Endodermal cell (in vitro differentiated cells): ENCODE measurements around the gene SMAGP. TPM values are rescaled to one million over a fixed set of nuclear protein-coding genes. Genes with fewer than 3 reads are reported as not detected.

Source experiments
- DNase-seq: peaks from one replicate; pipeline ENCODE4 v3.0.0-alpha.2; 2017
- H3K27ac ChIP-seq: 2 replicates; pipeline ENCODE4 v1.5.1; 2013; ENCODE audit warnings: mild to moderate bottlenecking, low read depth, low read length, moderate library complexity
- H3K27me3 ChIP-seq: 2 replicates; pipeline ENCODE4 v1.6.1; 2013; ENCODE audit warnings: mild to moderate bottlenecking, low read length, moderate library complexity; ENCODE audit not compliant: insufficient read depth, control insufficient read depth, poor library complexity, severe bottlenecking
- H3K36me3 ChIP-seq: 2 replicates; pipeline ENCODE4 v1.7.0; 2013; ENCODE audit warnings: mild to moderate bottlenecking, low read length, moderate library complexity; ENCODE audit not compliant: control insufficient read depth, insufficient read depth
- H3K4me1 ChIP-seq: one replicate; pipeline ENCODE4 v1.7.0; 2013; ENCODE audit warnings: low read length; ENCODE audit not compliant: control insufficient read depth, insufficient read depth
- H3K4me3 ChIP-seq: 2 replicates; pipeline ENCODE4 v1.5.1; 2013; ENCODE audit warnings: mild to moderate bottlenecking, low read length, moderate library complexity
- H3K9ac ChIP-seq: 2 replicates; pipeline ENCODE4 v1.6.1; 2013; ENCODE audit warnings: mild to moderate bottlenecking, low read length, moderate library complexity; ENCODE audit not compliant: poor library complexity, severe bottlenecking; ENCODE audit errors: extremely low read depth
- H3K9me3 ChIP-seq: 2 replicates; pipeline ENCODE4 v1.6.1; 2013; ENCODE audit warnings: mild to moderate bottlenecking, low read length, moderate library complexity; ENCODE audit not compliant: control insufficient read depth
- H3K27ac Mint-ChIP-seq: 2 replicates; pipeline ENCODE4 v1.8.0; 2020; ENCODE audit warnings: mixed read lengths
- H3K27me3 Mint-ChIP-seq: 2 replicates; pipeline ENCODE4 v1.8.0; 2021; ENCODE audit warnings: mild to moderate bottlenecking, mixed read lengths; ENCODE audit not compliant: insufficient read depth
- H3K36me3 Mint-ChIP-seq: 2 replicates; pipeline ENCODE4 v1.8.0; 2020; ENCODE audit warnings: low read depth, mixed read lengths
- H3K4me1 Mint-ChIP-seq: 2 replicates; pipeline ENCODE4 v1.8.0; 2020; ENCODE audit warnings: mixed read lengths
- H3K4me3 Mint-ChIP-seq: 2 replicates; pipeline ENCODE4 v1.8.0; 2020; ENCODE audit warnings: mild to moderate bottlenecking, moderate library complexity, mixed read lengths
- H3K9me3 Mint-ChIP-seq: 2 replicates; pipeline ENCODE4 v1.8.0; 2020; ENCODE audit warnings: mild to moderate bottlenecking, mixed read lengths
- WGBS, 2 experiments: methylation state at CpG; one replicate each; pipeline versions ENCODE4 v1.1.5 to v1.1.7; 2013; ENCODE audit warnings: missing lambda C conversion rate in 2 of 2, mixed read lengths in 1 of 2; ENCODE audit not compliant: insufficient coverage in 1 of 2, insufficient read length in 1 of 2; 5-methylcytosine and 5-hydroxymethylcytosine counted together
- total RNA-seq, 2 donors: library from RNA; stranded (reverse); fragmentation: NEBNext Ultra II Directional in 1 of 2; extraction: Animal tissue kit (Norgen Biotek cat#: 25700) in 1 of 2; gene quantifications; 2 replicates in 1 of 2; 3 replicates in 1 of 2; pipeline ENCODE4 v1.2.1, GENCODE V29; 2021
- TF ChIP-seq, protein P1 (sequence below): fragments of 200-600 bp; sonication (generic); conservative IDR thresholded peaks from 2 replicates; pipeline ENCODE4 v1.5.0; 2021; ENCODE audit warnings: antibody characterized with exemption, mild to moderate bottlenecking

SMAGP gene
- total RNA-seq, 2 donors from 2014 or later, result 43.5 to 61.2 TPM

DNA sequence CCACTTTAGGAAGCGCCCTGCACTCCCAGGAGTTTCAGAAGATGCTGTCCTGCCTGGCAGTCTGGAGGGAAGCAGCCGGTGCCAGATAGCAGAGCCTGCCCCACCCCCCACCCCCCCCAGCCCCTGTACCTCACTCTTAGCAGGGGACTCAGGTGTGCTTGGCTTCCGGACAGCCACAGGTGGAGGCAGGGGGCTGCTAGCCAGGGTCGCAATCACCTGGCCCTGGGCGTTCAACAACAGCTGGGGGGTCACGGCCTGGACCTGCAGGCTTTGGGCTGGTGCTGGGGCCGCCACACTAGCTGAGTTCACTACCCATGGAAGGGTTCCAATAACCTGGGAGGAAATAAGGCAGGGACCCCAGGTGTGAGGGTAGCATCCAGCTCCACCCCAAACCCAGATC lies 74.4 kb downstream of the SMAGP start:
- Histone ChIP-seq H3K36me3 (no peaks in the 10 kb centered on the region), H3K4me1 (no peaks in the 10 kb centered on the region), H3K9me3 (no peaks in the 10 kb centered on the region), H3K27me3 (no peaks in the 10 kb centered on the region), H3K4me3 (no peak overlapping the region), H3K9ac (no peak overlapping the region), H3K27ac (no peak overlapping the region)
- Mint-ChIP-seq H3K4me3 (no peak overlapping the region), H3K4me1 (no peaks in the 10 kb centered on the region), H3K27me3 (no peaks in the 10 kb centered on the region), H3K36me3 (peaks cover 18% of the 10 kb centered on the region), H3K9me3 (peaks cover 6% of the 10 kb centered on the region), H3K27ac (no peak overlapping the region)
- WGBS, 2 experiments, result 96 to 100% methylated on average over 2 to 7 of the region's 7 CpGs
- DNase-seq, result no peak
- TF ChIP-seq, protein P1, sequence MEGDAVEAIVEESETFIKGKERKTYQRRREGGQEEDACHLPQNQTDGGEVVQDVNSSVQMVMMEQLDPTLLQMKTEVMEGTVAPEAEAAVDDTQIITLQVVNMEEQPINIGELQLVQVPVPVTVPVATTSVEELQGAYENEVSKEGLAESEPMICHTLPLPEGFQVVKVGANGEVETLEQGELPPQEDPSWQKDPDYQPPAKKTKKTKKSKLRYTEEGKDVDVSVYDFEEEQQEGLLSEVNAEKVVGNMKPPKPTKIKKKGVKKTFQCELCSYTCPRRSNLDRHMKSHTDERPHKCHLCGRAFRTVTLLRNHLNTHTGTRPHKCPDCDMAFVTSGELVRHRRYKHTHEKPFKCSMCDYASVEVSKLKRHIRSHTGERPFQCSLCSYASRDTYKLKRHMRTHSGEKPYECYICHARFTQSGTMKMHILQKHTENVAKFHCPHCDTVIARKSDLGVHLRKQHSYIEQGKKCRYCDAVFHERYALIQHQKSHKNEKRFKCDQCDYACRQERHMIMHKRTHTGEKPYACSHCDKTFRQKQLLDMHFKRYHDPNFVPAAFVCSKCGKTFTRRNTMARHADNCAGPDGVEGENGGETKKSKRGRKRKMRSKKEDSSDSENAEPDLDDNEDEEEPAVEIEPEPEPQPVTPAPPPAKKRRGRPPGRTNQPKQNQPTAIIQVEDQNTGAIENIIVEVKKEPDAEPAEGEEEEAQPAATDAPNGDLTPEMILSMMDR, result no peak

Other genes starting within 250 kb of the SMAGP start
- 10 to 100 TPM; 74.3 to 99.1 TPM for gene SLC11A2, start 244.0 kb downstream of the SMAGP start, total RNA-seq
- 10 to 100 TPM; 34.8 to 40.2 TPM for gene LETMD1, start 222.1 kb downstream of the SMAGP start, total RNA-seq
- gene CSRNP2, start 186.8 kb downstream of the SMAGP start, total RNA-seq, result 10 to 100 TPM; 45.7 to 52.1 TPM
- gene TFCP2, start 97.3 kb downstream of the SMAGP start, total RNA-seq, result 10 to 100 TPM; 44.1 to 47.2 TPM
- gene POU6F1, start 52.4 kb downstream of the SMAGP start, total RNA-seq, result 10 to 100 TPM; 11.4 to 16.4 TPM
- gene DAZAP2, start 31.6 kb downstream of the SMAGP start, total RNA-seq, result 10 to 100 TPM; 31.5 to 42.7 TPM
- gene BIN2, start 53.8 kb upstream of the SMAGP start, total RNA-seq, result not detected
- gene CELA1, start 76.3 kb upstream of the SMAGP start, total RNA-seq, result not detected
- 10 to 100 TPM; 13.9 to 19.1 TPM for gene GALNT6, start 121.0 kb upstream of the SMAGP start, total RNA-seq
- gene SLC4A8, start 154.4 kb upstream of the SMAGP start, total RNA-seq, result 10 to 100 TPM; 25.8 to 26.4 TPM